Measurements from ENCODE around the gene FKBP1B. TPM values are rescaled to one million over a fixed set of nuclear protein-coding genes. Genes with fewer than 3 reads are reported as not detected.
A peak's percentile ranks its signal among the peaks of the same experiment; 100 is the strongest.

The FKBP1B gene
- total RNA-seq, 1 donor: 4.5 TPM

- Histone ChIP-seq H3K27me3 (ENCODE audit: insufficient read depth, low read length) (no peaks in the 10 kb centered on the region), H3K4me3 (ENCODE audit: low read length) (no peak overlapping the region), H3K4me1 (ENCODE audit: insufficient read depth, low read length) (peaks cover 33% of the 10 kb centered on the region), H3K9me3 (ENCODE audit: low read depth, low read length) (no peaks in the 10 kb centered on the region)
These were observed 24.3 kb downstream of the FKBP1B start for GRCh38 chr2:24073816-24074215.

GRCh38 chr2:24075259-24075658 lies 25.7 kb downstream of the FKBP1B start:
- no peaks in the 10 kb centered on the region for H3K27me3 ChIP-seq (ENCODE audit: insufficient read depth, low read length)
- peaks cover 35% of the 10 kb centered on the region for H3K4me1 ChIP-seq (ENCODE audit: insufficient read depth, low read length)
- H3K4me3 ChIP-seq (ENCODE audit: low read length): peak overlapping the region; percentile 72

GRCh38 chr2:24075915-24076848 lies 26.6 kb downstream of the FKBP1B start, which contains the start of gene SF3B6:
Gene SF3B6, minus strand, starts transcription at chr2:24076326. Its CDS starts 97 bp downstream, at chr2:24076229.
- peak within 1 kb of the TSS; percentile 72 for H3K4me3 ChIP-seq (ENCODE audit: low read length)

More at GRCh38 chr2:24075259-24075658, 25.7 kb downstream of the FKBP1B start:
- no peaks in the 10 kb centered on the region for H3K9me3 ChIP-seq (ENCODE audit: low read depth, low read length)

GRCh38 chr2:24076849-24077534 lies 27.5 kb downstream of the FKBP1B start:
- peak overlapping the region; percentile 72 for H3K4me3 ChIP-seq (ENCODE audit: low read length)
- H3K9me3 ChIP-seq (ENCODE audit: low read depth, low read length): no peaks in the 10 kb centered on the region
- peaks cover 50% of the 10 kb centered on the region for H3K4me1 ChIP-seq (ENCODE audit: insufficient read depth, low read length)
- no peaks in the 10 kb centered on the region for H3K27me3 ChIP-seq (ENCODE audit: insufficient read depth, low read length)

More at GRCh38 chr2:24075915-24076848, 26.6 kb downstream of the FKBP1B start, which contains the start of gene SF3B6:
- H3K9me3 ChIP-seq (ENCODE audit: low read depth, low read length): no peaks in the 10 kb centered on the region
- no peaks in the 10 kb centered on the region for H3K27me3 ChIP-seq (ENCODE audit: insufficient read depth, low read length)
- H3K4me1 ChIP-seq (ENCODE audit: insufficient read depth, low read length): peaks cover 42% of the 10 kb centered on the region

- peak overlapping the region; percentile 72 for H3K4me3 ChIP-seq (ENCODE audit: low read length)
- H3K4me1 ChIP-seq (ENCODE audit: insufficient read depth, low read length): peaks cover 55% of the 10 kb centered on the region
- no peaks in the 10 kb centered on the region for H3K27me3 ChIP-seq (ENCODE audit: insufficient read depth, low read length)
- no peaks in the 10 kb centered on the region for H3K9me3 ChIP-seq (ENCODE audit: low read depth, low read length)
These were observed 28.0 kb downstream of the FKBP1B start for GRCh38 chr2:24077535-24077877.

GRCh38 chr2:24077879-24078278 lies 28.3 kb downstream of the FKBP1B start:
- no peaks in the 10 kb centered on the region for H3K9me3 ChIP-seq (ENCODE audit: low read depth, low read length)
- H3K4me1 ChIP-seq (ENCODE audit: insufficient read depth, low read length): peaks cover 59% of the 10 kb centered on the region
- no peak overlapping the region for H3K4me3 ChIP-seq (ENCODE audit: low read length)
- H3K27me3 ChIP-seq (ENCODE audit: insufficient read depth, low read length): no peaks in the 10 kb centered on the region

GRCh38 chr2:24080701-24081100 lies 31.2 kb downstream of the FKBP1B start:
- no peaks in the 10 kb centered on the region for H3K9me3 ChIP-seq (ENCODE audit: low read depth, low read length)
- no peaks in the 10 kb centered on the region for H3K27me3 ChIP-seq (ENCODE audit: insufficient read depth, low read length)
- H3K4me1 ChIP-seq (ENCODE audit: insufficient read depth, low read length): peaks cover 68% of the 10 kb centered on the region
- no peak overlapping the region for H3K4me3 ChIP-seq (ENCODE audit: low read length)

- Histone ChIP-seq H3K27me3 (ENCODE audit: insufficient read depth, low read length) (no peaks in the 10 kb centered on the region), H3K4me1 (ENCODE audit: insufficient read depth, low read length) (peaks cover 57% of the 10 kb centered on the region), H3K4me3 (ENCODE audit: low read length) (peak overlapping the region; percentile 53), H3K9me3 (ENCODE audit: low read depth, low read length) (no peaks in the 10 kb centered on the region)
These were observed 33.4 kb downstream of the FKBP1B start for GRCh38 chr2:24082787-24083566.

- Histone ChIP-seq H3K27me3 (ENCODE audit: insufficient read depth, low read length) (no peaks in the 10 kb centered on the region), H3K4me3 (ENCODE audit: low read length) (peak overlapping the region; percentile 53), H3K9me3 (ENCODE audit: low read depth, low read length) (no peaks in the 10 kb centered on the region), H3K4me1 (ENCODE audit: insufficient read depth, low read length) (peaks cover 52% of the 10 kb centered on the region)
These were observed 34.2 kb downstream of the FKBP1B start for GRCh38 chr2:24083567-24084385.

- H3K9me3 ChIP-seq (ENCODE audit: low read depth, low read length): no peaks in the 10 kb centered on the region
- H3K4me3 ChIP-seq (ENCODE audit: low read length): peak within 1 kb of the TSS; percentile 53
- H3K27me3 ChIP-seq (ENCODE audit: insufficient read depth, low read length): no peaks in the 10 kb centered on the region
- H3K4me1 ChIP-seq (ENCODE audit: insufficient read depth, low read length): peaks cover 55% of the 10 kb centered on the region
These were observed 35.1 kb downstream of the FKBP1B start, which contains the start of gene TP53I3 for GRCh38 chr2:24084386-24085199. Gene TP53I3, minus strand, starts transcription at chr2:24084834. Its CDS starts 508 bp downstream, at chr2:24084326.

GRCh38 chr2:24085200-24085489 lies 35.6 kb downstream of the FKBP1B start:
- H3K27me3 ChIP-seq (ENCODE audit: insufficient read depth, low read length): no peaks in the 10 kb centered on the region
- H3K4me3 ChIP-seq (ENCODE audit: low read length): peak overlapping the region; percentile 53
- H3K9me3 ChIP-seq (ENCODE audit: low read depth, low read length): no peaks in the 10 kb centered on the region
- peaks cover 55% of the 10 kb centered on the region for H3K4me1 ChIP-seq (ENCODE audit: insufficient read depth, low read length)

GRCh38 chr2:24086241-24086640 lies 36.7 kb downstream of the FKBP1B start:
- H3K9me3 ChIP-seq (ENCODE audit: low read depth, low read length): no peaks in the 10 kb centered on the region
- H3K27me3 ChIP-seq (ENCODE audit: insufficient read depth, low read length): no peaks in the 10 kb centered on the region
- peaks cover 46% of the 10 kb centered on the region for H3K4me1 ChIP-seq (ENCODE audit: insufficient read depth, low read length)
- H3K4me3 ChIP-seq (ENCODE audit: low read length): no peak overlapping the region

- Histone ChIP-seq H3K4me1 (ENCODE audit: insufficient read depth, low read length) (peaks cover 38% of the 10 kb centered on the region), H3K27me3 (ENCODE audit: insufficient read depth, low read length) (no peaks in the 10 kb centered on the region), H3K9me3 (ENCODE audit: low read depth, low read length) (no peaks in the 10 kb centered on the region), H3K4me3 (ENCODE audit: low read length) (no peak overlapping the region)
These were observed 37.5 kb downstream of the FKBP1B start for GRCh38 chr2:24087032-24087431.
